HepG2 (cell line): ENCODE results near the gene KPNA3. TPM values are rescaled to one million over a fixed set of nuclear protein-coding genes. Genes with fewer than 3 reads are reported as not detected.

ENCODE experiments used
- ARID5B ChIP-seq: IDR thresholded peaks from 2 replicates; pipeline ENCODE4 v1.4.0; 2020; ENCODE audit warnings: mild to moderate bottlenecking, missing genetic modification reagents
- ARNT ChIP-seq: fragments of 450-650 bp; IDR thresholded peaks from 2 replicates; pipeline ENCODE4 v1.6.1; 2017
- BRD4 ChIP-seq: sonication (generic); formaldehyde crosslinking; IDR thresholded peaks from 2 replicates; pipeline ENCODE4 v1.4.0; 2020; ENCODE audit warnings: missing genetic modification reagents
- FOSL2 ChIP-seq: sonication (generic); formaldehyde crosslinking; IDR thresholded peaks from 2 replicates; pipeline ENCODE4 v1.4.0; 2020; ENCODE audit warnings: missing genetic modification reagents
- FOXK1 ChIP-seq: sonication (generic); formaldehyde crosslinking; IDR thresholded peaks from 2 replicates; pipeline ENCODE4 v1.4.0; 2020; ENCODE audit warnings: low read depth, missing genetic modification reagents, borderline replicate concordance
- HMG20A ChIP-seq: IDR thresholded peaks from 2 replicates; pipeline ENCODE4 v1.6.1; 2016; ENCODE audit warnings: borderline replicate concordance
- MAFG ChIP-seq: sonication (generic); formaldehyde crosslinking; IDR thresholded peaks from 2 replicates; pipeline ENCODE4 v1.5.1; 2020; ENCODE audit warnings: mild to moderate bottlenecking, missing genetic modification reagents
- PPARG ChIP-seq: conservative IDR thresholded peaks from 2 replicates; pipeline ENCODE4 v1.6.1; 2016; ENCODE audit warnings: missing biosample characterization, missing genetic modification reagents
- PRMT3 ChIP-seq: sonication (generic); formaldehyde crosslinking; IDR thresholded peaks from 2 replicates; pipeline ENCODE4 v1.8.1; 2022; ENCODE audit warnings: low read depth, mild to moderate bottlenecking, moderate library complexity, missing genetic modification reagents, borderline replicate concordance
- RXRA ChIP-seq: sonication (generic); formaldehyde crosslinking; IDR thresholded peaks from 2 replicates; pipeline ENCODE4 v1.5.1; 2020; ENCODE audit warnings: missing genetic modification reagents
- SAP130 ChIP-seq: IDR thresholded peaks from 2 replicates; pipeline ENCODE4 v1.6.1; 2016; ENCODE audit warnings: low read depth
- SIN3A ChIP-seq: IDR thresholded peaks from 2 replicates; pipeline ENCODE4 v1.6.1; 2011; ENCODE audit warnings: low read depth, mild to moderate bottlenecking, control low read depth, low read length, borderline replicate concordance
- TGIF2 ChIP-seq: IDR thresholded peaks from 2 replicates; pipeline ENCODE4 v1.6.1; 2016; ENCODE audit warnings: control low read depth, missing compliant biosample characterization
- THAP8 ChIP-seq: sonication (generic); formaldehyde crosslinking; IDR thresholded peaks from 2 replicates; pipeline ENCODE4 v1.5.1; 2020; ENCODE audit warnings: missing genetic modification reagents, mild to moderate bottlenecking, borderline replicate concordance
- ZBTB10 ChIP-seq: sonication (generic); formaldehyde crosslinking; IDR thresholded peaks from 2 replicates; pipeline ENCODE4 v1.4.0; 2020; ENCODE audit warnings: missing genetic modification reagents, borderline replicate concordance
- ZC3H13 ChIP-seq: sonication (generic); formaldehyde crosslinking; IDR thresholded peaks from 2 replicates; pipeline ENCODE4 v1.8.1; 2023; ENCODE audit warnings: mild to moderate bottlenecking, missing genetic modification reagents, moderate library complexity
- ZFP91 ChIP-seq: sonication (generic); formaldehyde crosslinking; IDR thresholded peaks from 2 replicates; pipeline ENCODE4 v1.9.0; 2022; ENCODE audit warnings: missing genetic modification reagents, mild to moderate bottlenecking, borderline replicate concordance
- ZKSCAN5 ChIP-seq: sonication (generic); formaldehyde crosslinking; IDR thresholded peaks from 2 replicates; pipeline ENCODE4 v1.5.1; 2020; ENCODE audit warnings: mild to moderate bottlenecking, missing genetic modification reagents
- ZNF20 ChIP-seq: sonication (generic); formaldehyde crosslinking; IDR thresholded peaks from 2 replicates; pipeline ENCODE4 v1.4.0; 2020; ENCODE audit warnings: mild to moderate bottlenecking, moderate library complexity, missing genetic modification reagents
- ZNF7 ChIP-seq: IDR thresholded peaks from 2 replicates; pipeline ENCODE4 v1.6.1; 2016; ENCODE audit warnings: missing biosample characterization, missing genetic modification reagents
- ZNF75D ChIP-seq: sonication (generic); formaldehyde crosslinking; IDR thresholded peaks from 2 replicates; pipeline ENCODE4 v1.8.1; 2023; ENCODE audit warnings: missing genetic modification reagents, mild to moderate bottlenecking, borderline replicate concordance
- ZNF788 ChIP-seq: sonication (generic); formaldehyde crosslinking; IDR thresholded peaks from 2 replicates; pipeline ENCODE4 v1.5.0; 2020; ENCODE audit warnings: mild to moderate bottlenecking, missing genetic modification reagents, borderline replicate concordance
- polyA plus RNA-seq, 8 experiments: library from polyadenylated mRNA; depleted of rRNA in 3 of 8; stranded (reverse) in 7 of 8; unstranded in 1 of 8; fragments of >200 nt; fragmentation: Illumina TruSeq in 4 of 8; extraction: Trizol in 4 of 8; gene quantifications; 2 replicates each; pipeline versions ENCODE4 v1.2.1 to v1.2.3, GENCODE V29; 2011 to 2016; ENCODE audit warnings: low read depth in 4 of 8, missing spikeins in 1 of 8, mixed read lengths in 1 of 8; ENCODE audit not compliant: insufficient read depth in 1 of 8
- total RNA-seq, 5 experiments: library from RNA; depleted of rRNA; stranded (reverse); fragments of >200 nt; fragmentation: Illumina TruSeq; extraction: Trizol; gene quantifications; 2 replicates each; pipeline ENCODE4 v1.2.3, GENCODE V29; 2016; ENCODE audit warnings: low read depth in 1 of 5

Gene KPNA3
- total and polyA plus RNA-seq, 2 of the 13 experiments (the other 11 are each of a cell fraction or from before 2014, with no cell fraction given) = 13.0 to 28.9 TPM

- no peak for TF ChIP-seq ZNF20 (CRISPR knock-in tag)
- 0 out of 2 replicates have a peak, but pooled peaks have one; percentile 56 for TF ChIP-seq ZKSCAN5
- no peak for TF ChIP-seq THAP8 (CRISPR knock-in tag)
- TF ChIP-seq TGIF2 = no peak
- no peak for TF ChIP-seq ZBTB10 (CRISPR knock-in tag)
- TF ChIP-seq ZNF75D (CRISPR knock-in tag) = no peak
- TF ChIP-seq SIN3A = no peak
- no peak for TF ChIP-seq ZNF7
- TF ChIP-seq ZC3H13 = no peak
- TF ChIP-seq ZFP91 = no peak
- no peak for TF ChIP-seq PRMT3 (CRISPR knock-in tag)
- TF ChIP-seq ARNT = no peak
- TF ChIP-seq FOXK1 (CRISPR knock-in tag) = no peak
- peak; percentile 24; the same call in 1 of the 2 replicates for TF ChIP-seq ARID5B
- TF ChIP-seq ZNF788 = no peak
- no peak for TF ChIP-seq MAFG (CRISPR knock-in tag)
- 0 out of 2 replicates have a peak, but pooled peaks have one; percentile 30 for TF ChIP-seq FOSL2
- 0 out of 2 replicates have a peak, but pooled peaks have one; percentile 17 for TF ChIP-seq HMG20A
- TF ChIP-seq RXRA = 0 out of 2 replicates have a peak, but pooled peaks have one; percentile 20
- TF ChIP-seq PPARG (CRISPR knock-in tag) = peak; percentile 67; the same call in 1 of the 2 replicates
- no peak for TF ChIP-seq BRD4 (CRISPR knock-in tag)
- 0 out of 2 replicates have a peak, but pooled peaks have one; percentile 16 for TF ChIP-seq SAP130 (CRISPR knock-in tag)
Measured at GRCh38 chr13:49814551-49815270, 22.2 kb upstream of the KPNA3 start (continued).
